ENCODE results near the gene SEPTIN11.

SEPTIN11 gene

GRCh38 chr4:76980261-76980660, 30.7 kb downstream of the SEPTIN11 start:
- DNase-seq (ENCODE audit: low spot score) = no peak

GRCh38 chr4:76981644-76982043, 32.1 kb downstream of the SEPTIN11 start:
- no peak for DNase-seq (ENCODE audit: low spot score)

- no peak for DNase-seq (ENCODE audit: low spot score)
Observed at GRCh38 chr4:76982638-76983584, 33.4 kb downstream of the SEPTIN11 start.

- DNase-seq (ENCODE audit: low spot score) = no peak
Observed at GRCh38 chr4:76984127-76984526, 34.6 kb downstream of the SEPTIN11 start.

- DNase-seq (ENCODE audit: low spot score) = peak; percentile 83
Observed at GRCh38 chr4:76984788-76985211, 35.2 kb downstream of the SEPTIN11 start.

- DNase-seq (ENCODE audit: low spot score) = peak; percentile 69
Observed at GRCh38 chr4:76987153-76987591, 37.6 kb downstream of the SEPTIN11 start.

GRCh38 chr4:76987685-76988084, 38.1 kb downstream of the SEPTIN11 start:
- DNase-seq (ENCODE audit: low spot score) = no peak

- no peak for DNase-seq (ENCODE audit: low spot score)
Observed at GRCh38 chr4:76989391-76990061, 40.0 kb downstream of the SEPTIN11 start.

GRCh38 chr4:76990288-76991080, 40.9 kb downstream of the SEPTIN11 start:
- DNase-seq (ENCODE audit: low spot score) = peak; percentile 65

- no peak for DNase-seq (ENCODE audit: low spot score)
Observed at GRCh38 chr4:76991161-76991660, 41.7 kb downstream of the SEPTIN11 start.

GRCh38 chr4:76993787-76994641, 44.5 kb downstream of the SEPTIN11 start:
- DNase-seq (ENCODE audit: low spot score) = no peak

- no peak for DNase-seq (ENCODE audit: low spot score)
Observed at GRCh38 chr4:76995776-76996175, 46.2 kb downstream of the SEPTIN11 start.

GRCh38 chr4:76996445-76996844, 46.9 kb downstream of the SEPTIN11 start:
- no peak for DNase-seq (ENCODE audit: low spot score)

GRCh38 chr4:76997077-76997476, 47.5 kb downstream of the SEPTIN11 start:
- DNase-seq (ENCODE audit: low spot score) = no peak

- no peak for DNase-seq (ENCODE audit: low spot score)
Observed at GRCh38 chr4:76997532-76997931, 48.0 kb downstream of the SEPTIN11 start.

GRCh38 chr4:76998251-76998901, 48.8 kb downstream of the SEPTIN11 start:
- DNase-seq (ENCODE audit: low spot score) = no peak

Data from GM03348 (cell line).